Measurements from ENCODE around the gene TTC28.
"Not testable (repeated sequence)": the region's sequence is repeated elsewhere in the genome, so short reads cannot be mapped to it uniquely, and the experiment has no call there.

- TF ChIP-seq HDAC2 (IDR thresholded peaks at IDR 0.05); POLR2A (IDR thresholded peaks at IDR 0.05; ENCODE audit: low read depth, low read length); MAX (IDR thresholded peaks at IDR 0.05; ENCODE audit: low read depth, low read length); SREBF1 (IDR thresholded peaks at IDR 0.05; ENCODE audit: low read length); CREM (IDR thresholded peaks at IDR 0.05; ENCODE audit: low read depth); PBX3 (IDR thresholded peaks at IDR 0.05; ENCODE audit: insufficient replicate concordance, low read depth, low read length); USF2 (IDR thresholded peaks at IDR 0.05; ENCODE audit: borderline replicate concordance, low read depth, low read length); CEBPB (IDR thresholded peaks at IDR 0.05; ENCODE audit: borderline replicate concordance in 1 of 2, low read depth in 2 of 2, low read length in 2 of 2); CREB1 (IDR thresholded peaks at IDR 0.05; ENCODE audit: low read depth); EZH2 (IDR thresholded peaks at IDR 0.05; ENCODE audit: borderline replicate concordance, control insufficient read depth, low read depth, low read length): not testable (repeated sequence)
- TF ChIP-seq, protein P1, sequence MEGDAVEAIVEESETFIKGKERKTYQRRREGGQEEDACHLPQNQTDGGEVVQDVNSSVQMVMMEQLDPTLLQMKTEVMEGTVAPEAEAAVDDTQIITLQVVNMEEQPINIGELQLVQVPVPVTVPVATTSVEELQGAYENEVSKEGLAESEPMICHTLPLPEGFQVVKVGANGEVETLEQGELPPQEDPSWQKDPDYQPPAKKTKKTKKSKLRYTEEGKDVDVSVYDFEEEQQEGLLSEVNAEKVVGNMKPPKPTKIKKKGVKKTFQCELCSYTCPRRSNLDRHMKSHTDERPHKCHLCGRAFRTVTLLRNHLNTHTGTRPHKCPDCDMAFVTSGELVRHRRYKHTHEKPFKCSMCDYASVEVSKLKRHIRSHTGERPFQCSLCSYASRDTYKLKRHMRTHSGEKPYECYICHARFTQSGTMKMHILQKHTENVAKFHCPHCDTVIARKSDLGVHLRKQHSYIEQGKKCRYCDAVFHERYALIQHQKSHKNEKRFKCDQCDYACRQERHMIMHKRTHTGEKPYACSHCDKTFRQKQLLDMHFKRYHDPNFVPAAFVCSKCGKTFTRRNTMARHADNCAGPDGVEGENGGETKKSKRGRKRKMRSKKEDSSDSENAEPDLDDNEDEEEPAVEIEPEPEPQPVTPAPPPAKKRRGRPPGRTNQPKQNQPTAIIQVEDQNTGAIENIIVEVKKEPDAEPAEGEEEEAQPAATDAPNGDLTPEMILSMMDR (IDR thresholded peaks at IDR 0.05 in 2 of 3, conservative IDR thresholded peaks at IDR 0.05 in 1 of 3; ENCODE audit: control insufficient read depth in 2 of 3, extremely low read depth in 1 of 3, insufficient read depth in 1 of 3, low read depth in 3 of 3, low read length in 3 of 3), result not testable (repeated sequence)
Measured at GRCh38 chr22:28491289-28491688, 188.4 kb downstream of the TTC28 start.

All from GM12878 (cell line).